GM12874 (cell line): ENCODE measurements around the gene MYL11.

Experiments
- CTCF ChIP-seq: IDR thresholded peaks from 2 replicates; pipeline ENCODE4 v1.5.1; 2011; ENCODE audit warnings: low read depth, mild to moderate bottlenecking, control low read depth, low read length, moderate library complexity; ENCODE audit not compliant: insufficient read depth

Gene MYL11

GRCh38 chr16:30372725-30373124 lies 1.9 kb upstream of the MYL11 start:
- no peak for TF ChIP-seq CTCF

- TF ChIP-seq CTCF = no peak
Observed at GRCh38 chr16:30375864-30376263, 1.3 kb downstream of the MYL11 start.

GRCh38 chr16:30376461-30376902 lies 1.9 kb downstream of the MYL11 start:
- TF ChIP-seq CTCF = no peak

GRCh38 chr16:30377050-30377811 lies 2.6 kb downstream of the MYL11 start:
- no peak for TF ChIP-seq CTCF

GRCh38 chr16:30377812-30378235 lies 3.2 kb downstream of the MYL11 start:
- TF ChIP-seq CTCF = no peak

- no peak for TF ChIP-seq CTCF
Observed at GRCh38 chr16:30378236-30379157, 3.9 kb downstream of the MYL11 start.

GRCh38 chr16:30379158-30379783 lies 4.7 kb downstream of the MYL11 start:
- no peak for TF ChIP-seq CTCF
